IPS-20b (cell line): Measurements from ENCODE around the gene EBF4.
A peak's percentile ranks its signal among the peaks of the same experiment; 100 is the strongest.

ENCODE experiments used
- H3K27ac ChIP-seq: one replicate; pipeline ENCODE4 v1.5.1; 2013; ENCODE audit warnings: low read length
- H3K27me3 ChIP-seq: 2 replicates; pipeline ENCODE4 v1.6.1; 2013; ENCODE audit warnings: mild to moderate bottlenecking, low read length, inconsistent platforms; ENCODE audit not compliant: insufficient read depth
- H3K36me3 ChIP-seq: 2 replicates; pipeline ENCODE4 v1.6.1; 2013; ENCODE audit warnings: low read depth, mild to moderate bottlenecking, inconsistent platforms, low read length, moderate library complexity; ENCODE audit not compliant: insufficient read depth
- H3K4me1 ChIP-seq: 2 replicates; pipeline ENCODE4 v1.6.1; 2013; ENCODE audit warnings: mild to moderate bottlenecking, control low read depth, inconsistent platforms, low read length, moderate library complexity; ENCODE audit not compliant: insufficient read depth
- H3K4me3 ChIP-seq: 2 replicates; pipeline ENCODE4 v1.5.1; 2013; ENCODE audit warnings: mild to moderate bottlenecking, low read length, inconsistent platforms
- H3K9ac ChIP-seq: 2 replicates; pipeline ENCODE4 v1.6.1; 2013; ENCODE audit warnings: low read depth, mild to moderate bottlenecking, inconsistent platforms, low read length, moderate library complexity
- H3K9me3 ChIP-seq: 2 replicates; pipeline ENCODE4 v1.6.1; 2013; ENCODE audit warnings: mild to moderate bottlenecking, low read depth, low read length, inconsistent platforms; ENCODE audit not compliant: insufficient read depth

The EBF4 gene

GRCh38 chr20:2747676-2748235 is 55.2 kb downstream of the EBF4 start:
- Histone ChIP-seq H3K27ac (no peak overlapping the region), H3K36me3 (no peaks in the 10 kb centered on the region), H3K4me1 (peaks cover 10% of the 10 kb centered on the region; the same call in 1 of the 2 replicates), H3K4me3 (no peak overlapping the region), H3K27me3 (peaks cover 99% of the 10 kb centered on the region), H3K9ac (no peak overlapping the region), H3K9me3 (no peaks in the 10 kb centered on the region)

DNA sequence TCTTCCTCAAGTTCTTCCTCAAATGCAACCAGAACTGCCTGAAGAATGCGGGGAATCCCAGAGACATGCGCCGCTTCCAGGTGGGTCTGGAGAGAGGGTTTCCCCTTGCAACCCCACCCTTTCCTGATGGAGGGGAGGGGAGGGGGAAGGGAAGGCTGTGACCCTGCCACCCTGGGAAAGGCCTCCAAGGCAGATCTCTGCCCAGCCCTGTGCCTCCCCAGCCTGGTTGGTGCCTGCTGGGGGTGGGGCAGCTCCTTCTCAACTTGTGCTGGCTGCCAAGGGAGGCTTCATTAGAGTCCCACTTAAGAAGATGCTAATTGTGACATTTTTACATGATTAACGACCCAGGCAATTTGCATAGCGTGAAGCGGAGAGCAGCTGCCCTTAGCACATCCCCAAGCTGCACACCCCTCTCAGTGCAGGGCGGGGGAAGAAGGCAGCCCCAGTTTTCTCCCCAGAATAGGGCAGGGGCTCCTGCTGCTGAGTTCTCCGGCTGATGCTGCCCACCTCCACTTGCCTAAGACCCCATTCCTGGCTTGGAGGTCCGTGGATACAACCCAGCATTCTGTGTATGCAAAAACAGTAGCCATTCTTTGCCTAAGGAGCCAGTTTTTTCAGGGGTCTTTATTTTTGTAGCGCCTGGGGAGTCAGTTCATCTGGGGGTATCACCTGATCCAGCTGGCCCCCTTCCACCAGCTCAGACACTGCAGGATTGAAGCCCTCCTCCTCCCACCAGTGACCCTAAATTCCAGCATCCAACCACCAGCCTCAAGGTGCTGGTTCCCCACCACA is 56.2 kb downstream of the EBF4 start:
- no peaks in the 10 kb centered on the region for H3K9me3 ChIP-seq
- H3K36me3 ChIP-seq: no peaks in the 10 kb centered on the region
- peak overlapping the region; percentile 25; the same call in 1 of the 2 replicates for H3K4me3 ChIP-seq
- no peak overlapping the region for H3K27ac ChIP-seq
- peaks cover 10% of the 10 kb centered on the region; the same call in 1 of the 2 replicates for H3K4me1 ChIP-seq
- peaks cover 99% of the 10 kb centered on the region for H3K27me3 ChIP-seq
- no peak overlapping the region for H3K9ac ChIP-seq

DNA sequence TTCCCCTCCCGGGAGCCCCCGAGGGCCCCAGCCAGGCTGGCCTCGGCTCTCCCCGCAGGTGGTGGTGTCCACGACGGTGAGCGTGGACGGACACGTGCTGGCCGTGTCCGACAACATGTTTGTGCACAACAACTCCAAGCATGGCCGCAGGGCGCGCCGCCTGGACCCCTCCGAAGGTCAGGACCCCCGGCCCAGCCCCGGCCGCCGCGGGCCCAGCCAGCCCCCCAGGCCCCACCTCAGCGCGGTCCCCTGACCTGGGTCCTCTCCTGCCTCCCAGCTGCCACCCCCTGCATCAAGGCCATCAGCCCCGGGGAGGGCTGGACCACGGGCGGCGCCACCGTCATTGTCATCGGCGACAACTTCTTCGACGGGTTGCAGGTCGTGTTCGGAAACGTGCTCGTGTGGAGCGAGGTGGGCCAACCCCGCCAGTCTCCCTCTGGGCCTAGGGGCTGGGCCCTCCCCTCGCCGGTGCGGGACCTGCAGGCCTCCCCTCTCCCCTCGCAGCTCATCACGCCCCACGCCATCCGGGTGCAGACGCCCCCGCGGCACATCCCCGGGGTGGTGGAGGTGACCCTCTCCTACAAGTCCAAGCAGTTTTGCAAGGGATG is 56.9 kb downstream of the EBF4 start:
- H3K9me3 ChIP-seq: no peaks in the 10 kb centered on the region
- H3K4me1 ChIP-seq: peaks cover 10% of the 10 kb centered on the region; the same call in 1 of the 2 replicates
- H3K27me3 ChIP-seq: peaks cover 100% of the 10 kb centered on the region
- no peak overlapping the region for H3K9ac ChIP-seq
- H3K36me3 ChIP-seq: no peaks in the 10 kb centered on the region
- peak overlapping the region; percentile 48; the same call in 1 of the 2 replicates for H3K4me3 ChIP-seq
- H3K27ac ChIP-seq: no peak overlapping the region

DNA sequence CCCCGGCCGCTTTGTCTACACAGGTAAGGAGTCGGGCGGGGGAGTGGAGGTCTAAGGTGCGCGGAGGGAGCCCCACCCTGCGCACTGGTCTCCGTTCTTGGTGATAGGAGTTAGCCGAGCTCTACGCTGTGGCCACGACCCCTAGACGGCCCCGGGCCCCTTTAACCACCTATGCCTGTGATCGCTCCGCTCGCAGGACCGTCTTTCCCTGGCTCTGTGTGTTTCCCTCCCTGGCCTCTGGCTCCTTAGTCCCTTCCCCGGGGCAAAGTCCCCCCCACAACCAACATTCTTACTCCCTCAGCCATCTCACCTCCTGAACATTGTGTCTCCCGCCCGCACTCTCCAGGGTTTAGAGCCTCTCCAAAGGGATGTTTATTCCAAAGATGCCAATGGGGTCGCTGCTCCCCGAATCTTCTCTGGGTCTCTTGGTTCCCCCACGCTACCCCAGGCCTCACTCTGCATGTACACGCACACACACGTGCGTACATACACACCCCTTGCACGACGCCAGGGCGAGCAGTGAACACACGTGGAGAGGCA is 57.4 kb downstream of the EBF4 start:
- peaks cover 100% of the 10 kb centered on the region for H3K27me3 ChIP-seq
- no peaks in the 10 kb centered on the region for H3K9me3 ChIP-seq
- peak overlapping the region; percentile 48; the same call in 1 of the 2 replicates for H3K4me3 ChIP-seq
- no peaks in the 10 kb centered on the region for H3K36me3 ChIP-seq
- no peak overlapping the region for H3K27ac ChIP-seq
- no peak overlapping the region for H3K9ac ChIP-seq
- H3K4me1 ChIP-seq: peaks cover 10% of the 10 kb centered on the region; the same call in 1 of the 2 replicates

DNA sequence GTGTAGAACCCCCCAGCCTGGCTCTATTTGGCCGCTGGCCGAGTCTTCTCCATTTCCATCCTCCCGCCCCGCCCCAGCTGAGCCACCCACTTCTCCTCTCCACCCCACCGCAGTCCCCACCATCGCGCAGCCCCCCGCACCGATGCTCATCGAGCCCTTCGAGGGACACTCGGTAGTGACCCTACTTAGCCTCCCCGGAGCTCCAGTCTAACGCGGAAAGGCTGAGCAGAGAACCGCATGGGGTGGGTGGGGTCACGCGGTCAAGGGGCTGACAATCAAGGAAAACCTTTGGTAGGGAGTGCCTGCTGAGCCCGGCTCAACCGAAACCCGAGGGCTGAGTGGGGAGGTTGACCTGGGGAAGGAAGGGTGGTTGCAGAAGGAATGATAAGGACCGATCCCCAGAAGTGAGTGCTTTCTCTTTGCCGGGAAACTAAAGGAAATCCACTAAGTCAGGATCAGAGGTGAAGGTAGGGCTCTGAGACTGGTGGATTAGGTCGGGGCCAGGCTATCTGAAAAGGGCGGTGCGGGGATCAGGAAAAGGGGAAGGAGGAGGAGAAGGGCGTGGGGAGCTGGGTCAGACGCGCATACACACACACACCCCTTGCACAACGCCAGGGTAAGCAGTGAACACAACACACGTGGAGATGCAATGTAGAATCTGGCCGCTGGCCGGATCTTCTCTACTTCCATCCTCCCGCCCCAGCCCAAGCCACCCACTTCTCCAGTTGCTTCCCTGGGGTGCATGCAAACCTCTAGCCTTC is 58.1 kb downstream of the EBF4 start:
- Histone ChIP-seq H3K4me3 (peak overlapping the region; percentile 48), H3K27ac (no peak overlapping the region), H3K9ac (no peak overlapping the region), H3K27me3 (peaks cover 98% of the 10 kb centered on the region), H3K36me3 (no peaks in the 10 kb centered on the region), H3K9me3 (no peaks in the 10 kb centered on the region), H3K4me1 (peaks cover 10% of the 10 kb centered on the region; the same call in 1 of the 2 replicates)

GRCh38 chr20:2751347-2751877 is 58.8 kb downstream of the EBF4 start:
- Histone ChIP-seq H3K27me3 (peaks cover 94% of the 10 kb centered on the region), H3K4me1 (peaks cover 10% of the 10 kb centered on the region; the same call in 1 of the 2 replicates), H3K9ac (no peak overlapping the region), H3K4me3 (peak overlapping the region; percentile 48), H3K36me3 (no peaks in the 10 kb centered on the region), H3K27ac (no peak overlapping the region), H3K9me3 (no peaks in the 10 kb centered on the region)

GRCh38 chr20:2751878-2752566 is 59.4 kb downstream of the EBF4 start:
- Histone ChIP-seq H3K27me3 (peaks cover 91% of the 10 kb centered on the region), H3K36me3 (no peaks in the 10 kb centered on the region), H3K4me3 (peak overlapping the region; percentile 64; the same call in 1 of the 2 replicates), H3K9ac (no peak overlapping the region), H3K9me3 (no peaks in the 10 kb centered on the region), H3K27ac (no peak overlapping the region), H3K4me1 (peaks cover 10% of the 10 kb centered on the region; the same call in 1 of the 2 replicates)

DNA sequence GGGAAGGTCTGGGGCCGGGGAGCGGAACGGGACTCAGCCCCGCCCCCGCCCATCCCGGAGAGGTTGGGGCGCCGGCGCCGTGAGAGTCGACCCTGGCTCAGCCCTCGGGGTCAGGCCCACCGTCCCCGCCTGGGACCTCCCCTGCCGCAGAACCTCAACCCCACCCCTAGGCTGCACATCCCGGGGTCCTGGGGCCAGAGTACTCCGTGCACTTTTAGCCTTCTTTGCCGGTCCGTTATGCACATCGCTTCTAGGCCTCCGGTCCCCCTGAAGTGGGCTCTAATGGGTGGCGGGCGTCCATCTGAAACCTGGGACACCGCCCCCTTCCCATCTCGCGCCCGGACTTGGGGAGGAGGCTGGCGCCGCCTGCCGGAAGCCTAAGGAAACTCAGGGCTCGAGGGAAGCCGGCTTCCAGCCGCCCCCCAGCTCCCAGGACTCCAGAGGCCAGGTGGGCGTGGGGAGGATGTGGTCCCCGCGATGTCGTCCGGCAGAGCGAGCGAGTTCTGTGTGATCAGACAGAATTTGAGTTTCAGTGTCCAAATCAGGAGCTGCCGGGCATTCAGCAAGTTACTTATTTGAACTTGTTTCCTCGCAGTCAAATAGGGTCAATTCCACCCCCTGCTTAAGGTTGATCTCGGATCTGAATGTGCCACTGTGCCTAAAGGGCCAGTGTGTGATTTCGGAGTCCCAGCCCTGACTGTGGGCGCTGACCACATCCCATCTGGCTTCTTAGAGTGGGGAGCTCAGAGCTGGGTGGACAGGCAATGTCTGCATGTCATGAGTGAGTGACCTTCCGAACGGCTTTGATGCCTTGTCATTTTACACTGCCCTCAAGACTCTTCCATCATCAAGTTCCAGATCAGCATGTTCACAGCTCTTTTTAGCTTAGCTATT is 60.2 kb downstream of the EBF4 start:
- peaks cover 10% of the 10 kb centered on the region; the same call in 1 of the 2 replicates for H3K4me1 ChIP-seq
- H3K9ac ChIP-seq: no peak overlapping the region
- H3K4me3 ChIP-seq: peak overlapping the region; percentile 64
- H3K27me3 ChIP-seq: peaks cover 83% of the 10 kb centered on the region
- no peak overlapping the region for H3K27ac ChIP-seq
- H3K9me3 ChIP-seq: no peaks in the 10 kb centered on the region
- H3K36me3 ChIP-seq: no peaks in the 10 kb centered on the region

- Histone ChIP-seq H3K4me1 (peaks cover 6% of the 10 kb centered on the region; the same call in 1 of the 2 replicates), H3K9me3 (no peaks in the 10 kb centered on the region), H3K9ac (no peak overlapping the region), H3K27ac (no peak overlapping the region), H3K4me3 (no peak overlapping the region), H3K27me3 (peaks cover 76% of the 10 kb centered on the region), H3K36me3 (no peaks in the 10 kb centered on the region)
These were observed 61.0 kb downstream of the EBF4 start for GRCh38 chr20:2753461-2754040.

DNA sequence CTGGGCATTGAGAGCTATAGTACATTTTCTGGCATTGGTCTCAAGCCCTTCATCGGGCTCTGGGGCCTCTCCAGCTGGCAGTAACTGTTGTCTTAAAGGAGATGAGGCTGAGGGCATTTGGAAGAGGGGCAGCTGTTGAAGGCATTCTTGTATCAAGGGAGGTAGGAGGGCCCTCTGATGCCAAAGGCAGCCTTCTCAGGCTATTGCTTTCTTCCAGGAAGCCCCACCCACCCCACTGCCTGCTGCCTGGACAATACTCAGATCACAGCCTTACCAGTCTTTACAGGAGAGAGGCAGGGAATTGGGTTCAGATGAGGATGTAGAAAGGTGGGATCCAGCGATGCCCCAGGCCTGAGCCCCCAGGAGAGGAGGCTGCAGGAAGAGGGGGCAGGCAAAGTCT is 61.8 kb downstream of the EBF4 start:
- no peak overlapping the region for H3K27ac ChIP-seq
- H3K9ac ChIP-seq: no peak overlapping the region
- H3K36me3 ChIP-seq: no peaks in the 10 kb centered on the region
- H3K4me1 ChIP-seq: no peaks in the 10 kb centered on the region
- H3K27me3 ChIP-seq: peaks cover 67% of the 10 kb centered on the region
- H3K9me3 ChIP-seq: no peaks in the 10 kb centered on the region
- H3K4me3 ChIP-seq: no peak overlapping the region
